HG02678 (cell line): ENCODE results near the gene STMND1.
"Not testable (repeated sequence)": the region's sequence is repeated elsewhere in the genome, so short reads cannot be mapped to it uniquely, and the experiment has no call there.

Experiments used
- ATAC-seq: cut with Tn5 transposase; IDR thresholded peaks from one replicate; pipeline ENCODE4 v1.9.1; 2021; ENCODE audit warnings: mild to moderate bottlenecking, moderate library complexity; ENCODE audit not compliant: unreplicated experiment

Gene STMND1

DNA sequence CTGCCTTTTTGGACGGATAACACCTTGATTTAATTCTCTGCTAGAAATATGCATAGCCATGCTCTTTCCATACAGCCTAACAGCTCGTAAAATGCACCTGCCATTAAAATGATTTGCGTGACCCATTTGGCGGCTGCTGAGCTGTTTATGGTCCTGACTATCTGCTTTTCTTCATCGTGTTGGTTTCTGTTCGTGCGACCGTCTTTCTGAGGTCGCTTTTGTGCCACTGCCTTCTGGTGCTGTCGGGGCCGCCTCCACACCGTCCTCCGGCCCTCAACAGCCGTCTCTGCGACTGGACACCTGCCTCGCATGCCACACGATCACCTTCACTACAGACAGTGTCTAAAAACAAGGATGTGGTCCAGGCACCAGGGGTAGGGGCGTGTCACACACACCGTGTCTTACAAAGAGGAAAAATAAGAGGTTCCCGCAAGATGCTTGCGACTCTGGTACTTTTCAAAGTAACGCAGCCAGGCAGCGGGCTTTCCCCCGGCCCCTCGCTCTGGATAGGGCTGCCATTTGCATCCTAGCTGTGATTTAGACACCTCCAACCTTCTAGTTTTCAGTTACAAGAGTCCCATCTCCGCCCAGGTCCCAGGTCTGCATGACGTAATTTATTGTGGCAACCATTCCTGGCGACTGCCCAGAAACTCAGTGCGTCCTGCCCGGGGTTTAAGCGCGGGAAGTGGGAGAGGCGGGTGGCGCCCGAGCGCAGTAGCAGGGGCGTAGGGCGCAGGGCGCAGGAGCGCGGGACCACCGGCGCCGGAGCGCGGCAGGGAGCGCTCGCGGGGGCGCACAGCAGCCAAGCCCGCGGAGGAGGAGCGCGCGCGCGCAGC, at the start of gene STMND1:
TSS of gene STMND1 (plus strand) at position 629 of the 836 bp plus-strand sequence. CDS start 208 bp downstream, outside the sequence.
- ATAC-seq: peak; percentile 53

DNA sequence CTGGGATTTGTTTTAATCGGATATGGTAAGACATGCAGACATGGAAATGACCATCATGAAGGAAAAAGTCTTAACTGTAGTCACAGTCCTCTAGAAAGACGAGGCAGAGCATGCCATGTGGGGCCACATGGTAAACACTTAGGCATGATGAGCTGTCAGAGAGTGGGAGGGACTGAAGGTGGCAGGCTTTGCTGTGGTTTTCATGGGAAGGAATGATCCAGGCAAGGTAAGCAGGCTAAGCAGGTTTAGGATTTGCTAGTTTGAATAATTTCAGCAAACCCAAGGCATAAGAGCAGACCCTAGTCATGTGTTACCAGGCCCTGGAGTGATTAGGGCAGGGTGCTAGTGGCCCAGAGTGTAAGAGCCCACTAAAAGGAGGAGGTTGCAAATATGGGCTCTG, 47.2 kb upstream of the STMND1 start:
- no peak for ATAC-seq

- ATAC-seq: no peak
Observed at GRCh38 chr6:17057322-17057721, 44.5 kb upstream of the STMND1 start.

DNA sequence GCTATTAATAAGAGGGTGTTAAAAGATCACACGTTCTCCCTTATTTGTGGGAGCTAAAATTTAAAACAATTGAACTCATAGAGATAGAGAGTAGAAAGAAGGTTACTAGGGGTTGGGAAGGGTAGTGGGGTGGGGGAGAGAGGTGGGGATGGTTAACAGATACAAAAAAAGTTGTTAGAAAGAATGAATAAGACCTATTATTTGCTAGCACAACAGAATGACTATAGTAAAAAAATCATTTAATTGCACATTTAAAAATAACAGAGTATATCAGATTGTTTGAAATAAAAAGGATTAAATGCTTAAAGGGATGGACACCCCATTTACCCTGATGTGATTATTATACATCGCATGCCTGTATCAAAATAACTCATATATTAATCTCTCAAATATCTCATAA, 43.3 kb upstream of the STMND1 start:
- no peak for ATAC-seq

- no peak for ATAC-seq
Observed at GRCh38 chr6:17059022-17059421, 42.8 kb upstream of the STMND1 start.

- ATAC-seq: no peak
Observed at GRCh38 chr6:17059850-17060249, 42.0 kb upstream of the STMND1 start.

- no peak for ATAC-seq
Observed at GRCh38 chr6:17061097-17061496, 40.8 kb upstream of the STMND1 start.

- ATAC-seq: no peak
Observed at GRCh38 chr6:17062871-17063440, 38.9 kb upstream of the STMND1 start.

DNA sequence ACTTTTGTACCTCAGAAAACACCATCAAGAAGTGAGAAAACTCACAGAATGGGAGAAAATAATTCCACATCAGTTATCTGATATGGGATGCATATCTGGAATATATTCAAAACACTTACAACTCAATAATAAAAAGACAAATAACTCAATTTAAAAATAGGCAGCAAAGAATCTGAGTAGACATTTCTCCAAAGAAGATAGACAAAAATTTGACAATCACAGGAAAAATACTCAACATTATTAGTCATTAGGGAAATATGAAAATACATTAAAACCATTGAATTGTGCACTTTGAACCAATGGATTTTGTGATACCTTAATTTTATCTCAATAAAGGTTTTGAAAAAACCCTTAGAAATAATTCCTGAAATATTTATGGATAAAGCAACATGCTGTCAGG, 36.9 kb upstream of the STMND1 start:
- ATAC-seq: no peak

GRCh38 chr6:17066610-17067009, 35.2 kb upstream of the STMND1 start:
- no peak for ATAC-seq

DNA sequence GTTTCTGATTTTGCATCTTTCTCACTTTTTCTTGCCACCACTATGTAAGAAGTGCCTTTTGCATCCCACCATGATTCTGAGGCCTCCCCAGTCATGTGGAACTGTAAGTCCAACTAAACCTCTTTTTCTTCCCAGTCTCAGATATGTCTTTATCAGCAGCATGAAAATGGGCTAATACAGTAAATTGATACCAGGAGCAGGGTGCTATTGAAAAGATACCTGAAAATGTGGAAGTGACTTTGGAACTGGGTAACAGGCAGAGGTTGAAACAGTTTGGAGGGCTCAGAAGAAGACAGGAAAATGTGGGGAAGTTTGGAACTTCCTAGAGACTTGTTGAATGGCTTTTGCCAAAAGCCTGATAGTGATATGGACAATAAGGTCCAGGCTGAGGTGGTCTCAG, 32.9 kb upstream of the STMND1 start:
- not testable (repeated sequence) for ATAC-seq

DNA sequence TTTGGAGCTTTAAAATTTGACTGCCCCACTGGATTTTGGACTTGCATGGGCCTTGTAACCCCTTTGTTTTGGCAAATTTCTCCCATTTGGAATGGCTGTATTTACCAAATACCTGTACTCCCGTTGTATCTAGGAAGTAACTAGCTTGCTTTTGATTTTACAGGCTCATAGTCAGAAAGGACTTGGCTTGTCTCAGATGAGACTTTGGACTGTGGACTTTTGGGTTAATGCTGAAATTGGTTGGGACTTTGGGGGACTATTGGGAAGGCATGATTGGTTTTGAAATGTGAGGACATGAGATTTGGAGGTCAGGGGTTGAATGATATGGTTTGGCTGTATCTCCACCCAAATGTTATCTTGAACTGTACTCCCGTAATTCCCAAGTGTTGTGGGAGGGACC, 31.4 kb upstream of the STMND1 start:
- not testable (repeated sequence) for ATAC-seq

GRCh38 chr6:17073596-17073995, 28.3 kb upstream of the STMND1 start:
- ATAC-seq: not testable (repeated sequence)

- no peak for ATAC-seq
Observed at GRCh38 chr6:17081273-17081672, 20.6 kb upstream of the STMND1 start.

DNA sequence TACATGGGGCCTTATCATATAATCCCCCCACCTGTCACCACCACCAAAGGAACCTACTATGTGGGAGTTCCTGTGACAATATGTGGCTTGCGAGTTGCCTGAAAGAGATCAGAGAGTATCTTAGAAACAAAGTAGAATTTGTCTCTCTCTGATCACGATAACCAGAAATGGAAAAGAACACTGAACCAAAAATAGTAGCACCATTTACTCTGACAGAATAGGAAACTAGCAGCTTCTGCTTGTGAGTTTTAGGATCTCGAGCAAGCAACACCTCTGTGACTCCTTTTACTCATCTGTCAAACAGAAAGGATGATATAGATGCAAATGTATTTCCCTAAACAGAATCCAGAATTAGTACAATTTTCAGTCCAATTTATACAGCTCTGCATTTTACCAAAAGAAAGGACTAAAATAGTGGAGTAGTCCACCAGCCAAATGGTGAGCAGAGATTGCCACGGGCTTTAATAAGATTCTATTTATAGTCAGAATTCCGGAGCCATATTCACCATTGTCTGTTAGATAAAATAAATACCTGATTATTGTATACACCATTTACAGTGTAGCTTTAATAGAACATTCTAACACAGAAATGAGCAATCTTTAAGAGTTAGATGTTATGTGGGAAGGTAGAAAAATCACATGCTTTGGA, 19.9 kb upstream of the STMND1 start:
- no peak for ATAC-seq

DNA sequence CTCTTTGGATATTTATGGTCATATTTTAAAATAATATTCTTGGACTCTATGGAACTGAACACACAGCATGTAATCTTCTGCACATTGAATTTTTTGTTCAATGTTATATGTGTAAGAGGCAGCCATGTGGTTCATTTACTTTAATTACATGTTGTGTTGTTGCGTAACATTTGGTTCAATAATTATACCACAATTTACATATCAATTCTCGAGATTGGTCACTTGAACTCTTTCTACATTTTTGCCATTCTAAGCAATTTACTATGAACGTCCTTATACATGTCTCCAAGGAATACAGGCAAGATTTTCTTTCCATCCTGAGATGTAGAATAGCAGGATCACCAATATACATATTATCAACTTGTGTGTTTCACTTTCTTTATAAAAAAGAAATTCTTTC, 18.5 kb upstream of the STMND1 start:
- no peak for ATAC-seq

GRCh38 chr6:17086469-17086868, 15.4 kb upstream of the STMND1 start:
- no peak for ATAC-seq

- ATAC-seq: no peak
Observed at GRCh38 chr6:17088091-17088611, 13.7 kb upstream of the STMND1 start.

DNA sequence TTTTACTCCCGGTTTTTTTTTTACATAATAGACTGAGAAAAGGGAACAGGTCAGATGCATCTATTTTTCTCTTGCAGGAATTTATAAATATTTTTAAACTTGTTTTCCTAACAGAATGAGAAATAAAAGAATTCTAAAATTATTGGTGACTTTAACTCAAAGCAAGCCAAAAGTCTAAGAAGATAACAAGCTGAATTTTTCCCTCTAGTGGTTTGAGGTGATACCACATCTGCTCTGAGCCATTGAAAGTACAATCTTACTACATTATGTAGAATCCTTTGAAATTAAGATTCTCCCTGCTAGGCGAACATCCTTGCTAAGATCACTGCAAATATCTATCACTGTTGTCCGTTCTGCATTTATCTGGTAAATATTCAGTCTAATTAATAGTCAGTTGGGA, 10.7 kb upstream of the STMND1 start:
- ATAC-seq: no peak

GRCh38 chr6:17093686-17094085, 8.2 kb upstream of the STMND1 start:
- ATAC-seq: no peak

GRCh38 chr6:17096096-17096495, 5.8 kb upstream of the STMND1 start:
- ATAC-seq: no peak

DNA sequence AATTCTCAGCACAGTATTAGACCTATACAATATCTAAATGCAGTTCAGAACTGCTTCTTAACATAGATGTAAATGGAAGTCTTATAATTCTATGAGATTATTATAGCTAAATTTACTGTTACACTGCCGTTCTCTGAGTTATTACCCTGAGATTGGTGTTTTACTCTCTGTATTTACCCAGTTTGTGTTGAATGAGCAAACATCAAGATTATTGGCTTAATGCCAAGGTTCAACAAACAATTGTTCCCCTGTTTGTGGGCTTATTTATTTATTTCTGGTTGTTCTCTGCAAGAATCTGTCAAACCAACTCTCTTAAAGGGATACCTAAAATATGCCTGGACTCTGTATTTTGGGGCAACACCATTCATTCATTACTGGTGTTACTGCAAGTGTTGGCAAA, 5.2 kb upstream of the STMND1 start:
- ATAC-seq: no peak
